Measurements from ENCODE around the gene RNF181. TPM values are rescaled to one million over a fixed set of nuclear protein-coding genes. Genes with fewer than 3 reads are reported as not detected.

RNF181 gene
- total and polyA plus RNA-seq, 2 of the 13 experiments (the other 11 are each of a cell fraction or from before 2014, with no cell fraction given), result 224 to 578 TPM

DNA sequence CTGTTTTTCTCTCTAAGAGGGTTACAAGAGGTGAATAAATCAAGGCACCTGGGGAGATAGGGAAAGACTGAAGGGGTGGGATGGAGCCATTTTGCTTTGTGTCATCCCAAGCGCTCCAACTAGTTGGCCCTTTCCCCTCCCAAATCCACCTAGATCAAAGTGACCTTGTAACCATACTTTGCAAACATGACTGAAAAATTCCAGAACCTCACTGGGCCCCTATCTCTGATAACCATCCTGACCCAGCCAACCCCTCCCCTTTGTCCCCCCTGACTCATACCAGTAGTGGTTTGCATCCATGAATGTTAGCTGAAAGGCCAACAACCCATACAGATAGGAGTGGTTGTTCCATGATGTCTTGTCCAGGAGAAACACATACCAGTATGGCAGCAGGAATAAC is 37.4 kb upstream of the RNF181 start (continued):
- TF ChIP-seq, protein P1, sequence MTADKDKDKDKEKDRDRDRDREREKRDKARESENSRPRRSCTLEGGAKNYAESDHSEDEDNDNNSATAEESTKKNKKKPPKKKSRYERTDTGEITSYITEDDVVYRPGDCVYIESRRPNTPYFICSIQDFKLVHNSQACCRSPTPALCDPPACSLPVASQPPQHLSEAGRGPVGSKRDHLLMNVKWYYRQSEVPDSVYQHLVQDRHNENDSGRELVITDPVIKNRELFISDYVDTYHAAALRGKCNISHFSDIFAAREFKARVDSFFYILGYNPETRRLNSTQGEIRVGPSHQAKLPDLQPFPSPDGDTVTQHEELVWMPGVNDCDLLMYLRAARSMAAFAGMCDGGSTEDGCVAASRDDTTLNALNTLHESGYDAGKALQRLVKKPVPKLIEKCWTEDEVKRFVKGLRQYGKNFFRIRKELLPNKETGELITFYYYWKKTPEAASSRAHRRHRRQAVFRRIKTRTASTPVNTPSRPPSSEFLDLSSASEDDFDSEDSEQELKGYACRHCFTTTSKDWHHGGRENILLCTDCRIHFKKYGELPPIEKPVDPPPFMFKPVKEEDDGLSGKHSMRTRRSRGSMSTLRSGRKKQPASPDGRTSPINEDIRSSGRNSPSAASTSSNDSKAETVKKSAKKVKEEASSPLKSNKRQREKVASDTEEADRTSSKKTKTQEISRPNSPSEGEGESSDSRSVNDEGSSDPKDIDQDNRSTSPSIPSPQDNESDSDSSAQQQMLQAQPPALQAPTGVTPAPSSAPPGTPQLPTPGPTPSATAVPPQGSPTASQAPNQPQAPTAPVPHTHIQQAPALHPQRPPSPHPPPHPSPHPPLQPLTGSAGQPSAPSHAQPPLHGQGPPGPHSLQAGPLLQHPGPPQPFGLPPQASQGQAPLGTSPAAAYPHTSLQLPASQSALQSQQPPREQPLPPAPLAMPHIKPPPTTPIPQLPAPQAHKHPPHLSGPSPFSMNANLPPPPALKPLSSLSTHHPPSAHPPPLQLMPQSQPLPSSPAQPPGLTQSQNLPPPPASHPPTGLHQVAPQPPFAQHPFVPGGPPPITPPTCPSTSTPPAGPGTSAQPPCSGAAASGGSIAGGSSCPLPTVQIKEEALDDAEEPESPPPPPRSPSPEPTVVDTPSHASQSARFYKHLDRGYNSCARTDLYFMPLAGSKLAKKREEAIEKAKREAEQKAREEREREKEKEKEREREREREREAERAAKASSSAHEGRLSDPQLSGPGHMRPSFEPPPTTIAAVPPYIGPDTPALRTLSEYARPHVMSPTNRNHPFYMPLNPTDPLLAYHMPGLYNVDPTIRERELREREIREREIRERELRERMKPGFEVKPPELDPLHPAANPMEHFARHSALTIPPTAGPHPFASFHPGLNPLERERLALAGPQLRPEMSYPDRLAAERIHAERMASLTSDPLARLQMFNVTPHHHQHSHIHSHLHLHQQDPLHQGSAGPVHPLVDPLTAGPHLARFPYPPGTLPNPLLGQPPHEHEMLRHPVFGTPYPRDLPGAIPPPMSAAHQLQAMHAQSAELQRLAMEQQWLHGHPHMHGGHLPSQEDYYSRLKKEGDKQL (CRISPR knock-in tag; IDR thresholded peaks at IDR 0.05; ENCODE audit: low read depth), result peak; percentile 47; the same call in 1 of the 2 replicates
- TF ChIP-seq SETDB1 (CRISPR knock-in tag; IDR thresholded peaks at IDR 0.05; ENCODE audit: borderline replicate concordance) (no peak), MTA3 (CRISPR knock-in tag; IDR thresholded peaks at IDR 0.05) (no peak), EP300 (IDR thresholded peaks at IDR 0.05; ENCODE audit: low read depth in 2 of 2, low read length in 2 of 2) (peak in 1 of 2 experiments; percentile 79; a peak in 2 of 4 replicates), EP300 (CRISPR knock-in tag; IDR thresholded peaks at IDR 0.05; ENCODE audit: borderline replicate concordance) (peak; percentile 41; the same call in 1 of the 2 replicates), RCOR2 (CRISPR knock-in tag; IDR thresholded peaks at IDR 0.05) (no peak), YEATS4 (CRISPR knock-in tag; IDR thresholded peaks at IDR 0.05; ENCODE audit: borderline replicate concordance) (no peak), ZFP82 (CRISPR knock-in tag; IDR thresholded peaks at IDR 0.05; ENCODE audit: borderline replicate concordance) (0 out of 2 replicates have a peak, but pooled peaks have one; percentile 61), NR2F1 (CRISPR knock-in tag; IDR thresholded peaks at IDR 0.05) (no peak; a peak in 1 of 4 replicates), ARNT2 (CRISPR knock-in tag; IDR thresholded peaks at IDR 0.05; ENCODE audit: low read depth) (0 out of 2 replicates have a peak, but pooled peaks have one; percentile 44)
- TF ChIP-seq, protein P2, sequence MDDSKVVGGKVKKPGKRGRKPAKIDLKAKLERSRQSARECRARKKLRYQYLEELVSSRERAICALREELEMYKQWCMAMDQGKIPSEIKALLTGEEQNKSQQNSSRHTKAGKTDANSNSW (CRISPR knock-in tag; IDR thresholded peaks at IDR 0.05; ENCODE audit: borderline replicate concordance), result no peak
- TF ChIP-seq, protein P3, sequence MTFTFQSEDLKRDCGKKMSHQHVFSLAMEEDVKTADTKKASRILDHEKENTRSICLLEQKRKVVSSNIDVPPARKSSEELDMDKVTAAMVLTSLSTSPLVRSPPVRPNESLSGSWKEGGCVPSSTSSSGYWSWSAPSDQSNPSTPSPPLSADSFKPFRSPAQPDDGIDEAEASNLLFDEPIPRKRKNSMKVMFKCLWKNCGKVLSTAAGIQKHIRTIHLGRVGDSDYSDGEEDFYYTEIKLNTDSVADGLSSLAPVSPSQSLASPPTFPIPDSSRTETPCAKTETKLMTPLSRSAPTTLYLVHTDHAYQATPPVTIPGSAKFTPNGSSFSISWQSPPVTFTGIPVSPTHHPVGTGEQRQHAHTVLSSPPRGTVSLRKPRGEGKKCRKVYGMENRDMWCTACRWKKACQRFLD (CRISPR knock-in tag; IDR thresholded peaks at IDR 0.05; ENCODE audit: borderline replicate concordance), result no peak
- TF ChIP-seq, protein P4, sequence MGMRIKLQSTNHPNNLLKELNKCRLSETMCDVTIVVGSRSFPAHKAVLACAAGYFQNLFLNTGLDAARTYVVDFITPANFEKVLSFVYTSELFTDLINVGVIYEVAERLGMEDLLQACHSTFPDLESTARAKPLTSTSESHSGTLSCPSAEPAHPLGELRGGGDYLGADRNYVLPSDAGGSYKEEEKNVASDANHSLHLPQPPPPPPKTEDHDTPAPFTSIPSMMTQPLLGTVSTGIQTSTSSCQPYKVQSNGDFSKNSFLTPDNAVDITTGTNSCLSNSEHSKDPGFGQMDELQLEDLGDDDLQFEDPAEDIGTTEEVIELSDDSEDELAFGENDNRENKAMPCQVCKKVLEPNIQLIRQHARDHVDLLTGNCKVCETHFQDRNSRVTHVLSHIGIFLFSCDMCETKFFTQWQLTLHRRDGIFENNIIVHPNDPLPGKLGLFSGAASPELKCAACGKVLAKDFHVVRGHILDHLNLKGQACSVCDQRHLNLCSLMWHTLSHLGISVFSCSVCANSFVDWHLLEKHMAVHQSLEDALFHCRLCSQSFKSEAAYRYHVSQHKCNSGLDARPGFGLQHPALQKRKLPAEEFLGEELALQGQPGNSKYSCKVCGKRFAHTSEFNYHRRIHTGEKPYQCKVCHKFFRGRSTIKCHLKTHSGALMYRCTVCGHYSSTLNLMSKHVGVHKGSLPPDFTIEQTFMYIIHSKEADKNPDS (CRISPR knock-in tag; IDR thresholded peaks at IDR 0.05), result no peak
- TF ChIP-seq, protein P5, sequence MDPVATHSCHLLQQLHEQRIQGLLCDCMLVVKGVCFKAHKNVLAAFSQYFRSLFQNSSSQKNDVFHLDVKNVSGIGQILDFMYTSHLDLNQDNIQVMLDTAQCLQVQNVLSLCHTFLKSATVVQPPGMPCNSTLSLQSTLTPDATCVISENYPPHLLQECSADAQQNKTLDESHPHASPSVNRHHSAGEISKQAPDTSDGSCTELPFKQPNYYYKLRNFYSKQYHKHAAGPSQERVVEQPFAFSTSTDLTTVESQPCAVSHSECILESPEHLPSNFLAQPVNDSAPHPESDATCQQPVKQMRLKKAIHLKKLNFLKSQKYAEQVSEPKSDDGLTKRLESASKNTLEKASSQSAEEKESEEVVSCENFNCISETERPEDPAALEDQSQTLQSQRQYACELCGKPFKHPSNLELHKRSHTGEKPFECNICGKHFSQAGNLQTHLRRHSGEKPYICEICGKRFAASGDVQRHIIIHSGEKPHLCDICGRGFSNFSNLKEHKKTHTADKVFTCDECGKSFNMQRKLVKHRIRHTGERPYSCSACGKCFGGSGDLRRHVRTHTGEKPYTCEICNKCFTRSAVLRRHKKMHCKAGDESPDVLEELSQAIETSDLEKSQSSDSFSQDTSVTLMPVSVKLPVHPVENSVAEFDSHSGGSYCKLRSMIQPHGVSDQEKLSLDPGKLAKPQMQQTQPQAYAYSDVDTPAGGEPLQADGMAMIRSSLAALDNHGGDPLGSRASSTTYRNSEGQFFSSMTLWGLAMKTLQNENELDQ (CRISPR knock-in tag; IDR thresholded peaks at IDR 0.05; ENCODE audit: borderline replicate concordance), result no peak
- TF ChIP-seq, protein P6, sequence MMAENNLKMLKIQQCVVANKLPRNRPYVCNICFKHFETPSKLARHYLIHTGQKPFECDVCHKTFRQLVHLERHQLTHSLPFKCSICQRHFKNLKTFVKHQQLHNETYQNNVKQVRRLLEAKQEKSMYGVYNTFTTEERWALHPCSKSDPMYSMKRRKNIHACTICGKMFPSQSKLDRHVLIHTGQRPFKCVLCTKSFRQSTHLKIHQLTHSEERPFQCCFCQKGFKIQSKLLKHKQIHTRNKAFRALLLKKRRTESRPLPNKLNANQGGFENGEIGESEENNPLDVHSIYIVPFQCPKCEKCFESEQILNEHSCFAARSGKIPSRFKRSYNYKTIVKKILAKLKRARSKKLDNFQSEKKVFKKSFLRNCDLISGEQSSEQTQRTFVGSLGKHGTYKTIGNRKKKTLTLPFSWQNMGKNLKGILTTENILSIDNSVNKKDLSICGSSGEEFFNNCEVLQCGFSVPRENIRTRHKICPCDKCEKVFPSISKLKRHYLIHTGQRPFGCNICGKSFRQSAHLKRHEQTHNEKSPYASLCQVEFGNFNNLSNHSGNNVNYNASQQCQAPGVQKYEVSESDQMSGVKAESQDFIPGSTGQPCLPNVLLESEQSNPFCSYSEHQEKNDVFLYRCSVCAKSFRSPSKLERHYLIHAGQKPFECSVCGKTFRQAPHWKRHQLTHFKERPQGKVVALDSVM (CRISPR knock-in tag; IDR thresholded peaks at IDR 0.05), result no peak
